Panc1 (cell line): ENCODE measurements around the gene LRRC34.

Source experiments
- POLR2AphosphoS5 ChIP-seq: IDR thresholded peaks from 2 replicates; pipeline ENCODE4 v1.6.1; 2012; ENCODE audit warnings: mild to moderate bottlenecking, low read depth, low read length, moderate library complexity
- SIN3A ChIP-seq: IDR thresholded peaks from 2 replicates; pipeline ENCODE4 v1.6.1; 2012; ENCODE audit warnings: low read depth, mild to moderate bottlenecking, low read length, moderate library complexity, borderline replicate concordance; ENCODE audit not compliant: insufficient read depth
- TF ChIP-seq, protein P1 (sequence below): fragments of 450-650 bp; IDR thresholded peaks from 2 replicates; pipeline ENCODE4 v1.5.1; 2017; ENCODE audit warnings: mild to moderate bottlenecking

- TF ChIP-seq, protein P1, sequence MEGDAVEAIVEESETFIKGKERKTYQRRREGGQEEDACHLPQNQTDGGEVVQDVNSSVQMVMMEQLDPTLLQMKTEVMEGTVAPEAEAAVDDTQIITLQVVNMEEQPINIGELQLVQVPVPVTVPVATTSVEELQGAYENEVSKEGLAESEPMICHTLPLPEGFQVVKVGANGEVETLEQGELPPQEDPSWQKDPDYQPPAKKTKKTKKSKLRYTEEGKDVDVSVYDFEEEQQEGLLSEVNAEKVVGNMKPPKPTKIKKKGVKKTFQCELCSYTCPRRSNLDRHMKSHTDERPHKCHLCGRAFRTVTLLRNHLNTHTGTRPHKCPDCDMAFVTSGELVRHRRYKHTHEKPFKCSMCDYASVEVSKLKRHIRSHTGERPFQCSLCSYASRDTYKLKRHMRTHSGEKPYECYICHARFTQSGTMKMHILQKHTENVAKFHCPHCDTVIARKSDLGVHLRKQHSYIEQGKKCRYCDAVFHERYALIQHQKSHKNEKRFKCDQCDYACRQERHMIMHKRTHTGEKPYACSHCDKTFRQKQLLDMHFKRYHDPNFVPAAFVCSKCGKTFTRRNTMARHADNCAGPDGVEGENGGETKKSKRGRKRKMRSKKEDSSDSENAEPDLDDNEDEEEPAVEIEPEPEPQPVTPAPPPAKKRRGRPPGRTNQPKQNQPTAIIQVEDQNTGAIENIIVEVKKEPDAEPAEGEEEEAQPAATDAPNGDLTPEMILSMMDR: no peak
- no peak for TF ChIP-seq POLR2AphosphoS5
- no peak for TF ChIP-seq SIN3A
Observed at GRCh38 chr3:169855514-169855913, 42.8 kb upstream of the LRRC34 start.
